ENCODE data around the gene CCNI2. TPM values are rescaled to one million over a fixed set of nuclear protein-coding genes. Genes with fewer than 3 reads are reported as not detected.

CCNI2 gene
- total RNA-seq, 1 donor from 2014 or later, result 1.4 TPM

GRCh38 chr5:132754947-132755346, 7.7 kb downstream of the CCNI2 start:
- peaks cover 16% of the 10 kb centered on the region for H3K27me3 Mint-ChIP-seq
- TF ChIP-seq CTCF (conservative IDR thresholded peaks at IDR 0.05), result peak; percentile 38
- H3K36me3 Mint-ChIP-seq, result peaks cover 8% of the 10 kb centered on the region
- H3K4me3 Mint-ChIP-seq, result no peak overlapping the region
- no peaks in the 10 kb centered on the region for H3K9me3 Mint-ChIP-seq
- no peaks in the 10 kb centered on the region for H3K4me1 Mint-ChIP-seq (ENCODE audit: unreplicated experiment)
- DNase-seq (ENCODE audit: extremely low spot score, unreplicated experiment), result no peak
- no peak overlapping the region for H3K27ac Mint-ChIP-seq

GRCh38 chr5:132756542-132756941, 9.3 kb downstream of the CCNI2 start:
- Mint-ChIP-seq H3K27me3 (peaks cover under 1% of the 10 kb centered on the region), H3K4me3 (no peak overlapping the region), H3K27ac (no peak overlapping the region), H3K36me3 (peaks cover 15% of the 10 kb centered on the region), H3K4me1 (ENCODE audit: unreplicated experiment) (no peaks in the 10 kb centered on the region), H3K9me3 (no peaks in the 10 kb centered on the region)
- no peak for TF ChIP-seq CTCF (conservative IDR thresholded peaks at IDR 0.05)
- no peak for DNase-seq (ENCODE audit: extremely low spot score, unreplicated experiment)

GRCh38 chr5:132758451-132758850, 11.2 kb downstream of the CCNI2 start:
- H3K9me3 Mint-ChIP-seq, result no peaks in the 10 kb centered on the region
- H3K36me3 Mint-ChIP-seq, result peaks cover 23% of the 10 kb centered on the region
- H3K27ac Mint-ChIP-seq, result peak overlapping the region; percentile 16
- H3K27me3 Mint-ChIP-seq, result no peaks in the 10 kb centered on the region
- no peak overlapping the region for H3K4me3 Mint-ChIP-seq
- DNase-seq (ENCODE audit: extremely low spot score, unreplicated experiment), result no peak
- no peaks in the 10 kb centered on the region for H3K4me1 Mint-ChIP-seq (ENCODE audit: unreplicated experiment)
- TF ChIP-seq CTCF (conservative IDR thresholded peaks at IDR 0.05), result no peak

GRCh38 chr5:132759114-132760048, 12.2 kb downstream of the CCNI2 start:
- Mint-ChIP-seq H3K4me1 (ENCODE audit: unreplicated experiment) (no peaks in the 10 kb centered on the region), H3K36me3 (peaks cover 25% of the 10 kb centered on the region), H3K4me3 (no peak overlapping the region), H3K27ac (peak overlapping the region; percentile 16), H3K27me3 (no peaks in the 10 kb centered on the region), H3K9me3 (no peaks in the 10 kb centered on the region)
- no peak for TF ChIP-seq CTCF (conservative IDR thresholded peaks at IDR 0.05)
- no peak for DNase-seq (ENCODE audit: extremely low spot score, unreplicated experiment)

- no peaks in the 10 kb centered on the region for H3K4me1 Mint-ChIP-seq (ENCODE audit: unreplicated experiment)
- TF ChIP-seq CTCF (conservative IDR thresholded peaks at IDR 0.05), result no peak
- no peak overlapping the region for H3K27ac Mint-ChIP-seq
- no peak overlapping the region for H3K4me3 Mint-ChIP-seq
- no peak for DNase-seq (ENCODE audit: extremely low spot score, unreplicated experiment)
- H3K9me3 Mint-ChIP-seq, result no peaks in the 10 kb centered on the region
- H3K27me3 Mint-ChIP-seq, result no peaks in the 10 kb centered on the region
- H3K36me3 Mint-ChIP-seq, result peaks cover 25% of the 10 kb centered on the region
Measured at GRCh38 chr5:132760049-132760420, 12.8 kb downstream of the CCNI2 start.
